GM23338 (cell line): ENCODE measurements around the gene PCGF2.

Experiments used
- POLR2AphosphoS5 ChIP-seq: IDR thresholded peaks from 2 replicates; pipeline ENCODE4 v1.6.1; 2016; ENCODE audit warnings: antibody characterized with exemption, low read depth
- REST ChIP-seq: IDR thresholded peaks from one replicate; pipeline ENCODE4 v1.6.1; 2018; ENCODE audit warnings: antibody characterized with exemption; ENCODE audit not compliant: unreplicated experiment

GRCh38 chr17:38709104-38709820 lies 38.9 kb downstream of the PCGF2 start:
- no peak for TF ChIP-seq REST
- no peak for TF ChIP-seq POLR2AphosphoS5
